Tibial artery (tissue), 4 donors: ENCODE measurements around the gene THBS3.
"Not testable (repeated sequence)": the region's sequence is repeated elsewhere in the genome, so short reads cannot be mapped to it uniquely, and the experiment has no call there.

Source experiments
- DNase-seq, 2 donors: peaks; one replicate each; pipeline ENCODE4 v3.0.0-alpha.2; 2019
- H3K27ac ChIP-seq, 2 donors: fragments of 200-600 bp; sonication (generic) in 1 of 2; 1 replicate in 1 of 2; 2 replicates in 1 of 2; pipeline ENCODE4 v1.5.1; 2018 to 2019; ENCODE audit warnings: mild to moderate bottlenecking in 1 of 2
- H3K27me3 ChIP-seq, 2 donors: fragments of 200-600 bp; sonication (generic) in 1 of 2; one replicate each; pipeline versions ENCODE4 v1.5.1 to v1.6.0; 2016 to 2019
- H3K36me3 ChIP-seq, 3 donors: fragments of 200-600 bp; sonication (generic) in 2 of 3; one replicate each; pipeline ENCODE4 v1.5.1; 2016 to 2019; ENCODE audit warnings: mild to moderate bottlenecking in 2 of 3
- H3K4me1 ChIP-seq, 4 donors: fragments of 200-600 bp; sonication (generic) in 2 of 4; 1 replicate in 3 of 4; 2 replicates in 1 of 4; pipeline ENCODE4 v1.5.1; 2016 to 2019
- H3K4me3 ChIP-seq, 2 donors: fragments of 200-600 bp; sonication (generic) in 1 of 2; 1 replicate in 1 of 2; 2 replicates in 1 of 2; pipeline ENCODE4 v1.5.1; 2018 to 2019; ENCODE audit warnings: mild to moderate bottlenecking in 2 of 2
- H3K9me3 ChIP-seq, 3 donors: fragments of 200-600 bp; sonication (generic) in 1 of 3; one replicate each; pipeline ENCODE4 v1.5.1; 2016 to 2019
- CTCF ChIP-seq, 2 experiments: fragments of 200-600 bp in 1 of 2; fragments of 450-650 bp in 1 of 2; IDR thresholded peaks; one replicate each; pipeline ENCODE4 v1.5.1; 2017 to 2019; ENCODE audit warnings: antibody characterized with exemption in 2 of 2, mild to moderate bottlenecking in 1 of 2, moderate library complexity in 1 of 2
- intact Hi-C: fragments of 100-400 bp; cut with DNase I; formaldehyde crosslinking; loops from one replicate; pipeline ENCODE4 v1.15.0; 2023; ENCODE audit warnings: low total_unique reads

The THBS3 gene

GRCh38 chr1:155167166-155168104, 40.3 kb downstream of the THBS3 start:
- no peak overlapping the region for H3K4me3 ChIP-seq
- intact Hi-C loops = loop anchor here (2.0 kb wide), 1 partner anchor 77 kb away; no protein-coding TSS in a partner anchor
- peaks cover 3 to 22% (median 17%) of the 10 kb centered on the region in 4 donors for H3K4me1 ChIP-seq
- H3K27ac ChIP-seq = no peak overlapping the region
- H3K27me3 ChIP-seq = peaks cover 0 to 13% of the 10 kb centered on the region in 2 donors
- H3K36me3 ChIP-seq = peaks cover 7 to 26% (median 22%) of the 10 kb centered on the region in 3 donors
- peak; percentile 80 to 89 for DNase-seq
- TF ChIP-seq CTCF (IDR thresholded peaks at IDR 0.05) = peak; percentile 83 to 90
- no peaks in the 10 kb centered on the region for H3K9me3 ChIP-seq

- H3K36me3 ChIP-seq = peaks cover 7 to 26% (median 22%) of the 10 kb centered on the region in 3 donors
- DNase-seq = peak in 1 of 2 donors; percentile 72
- peaks cover 0 to 13% of the 10 kb centered on the region in 2 donors for H3K27me3 ChIP-seq
- no peaks in the 10 kb centered on the region for H3K9me3 ChIP-seq
- no peak overlapping the region for H3K27ac ChIP-seq
- TF ChIP-seq CTCF (IDR thresholded peaks at IDR 0.05) = no peak
- intact Hi-C loops = loop anchor here (2.0 kb wide), 1 partner anchor 76 kb away; no protein-coding TSS in a partner anchor
- H3K4me3 ChIP-seq = no peak overlapping the region
- peaks cover 3 to 16% (median 10%) of the 10 kb centered on the region in 4 donors for H3K4me1 ChIP-seq
Observed at GRCh38 chr1:155166471-155167165, 41.1 kb downstream of the THBS3 start.

- Histone ChIP-seq H3K27ac (no peak overlapping the region), H3K4me1 (peaks cover 3 to 16% (median 9%) of the 10 kb centered on the region in 4 donors), H3K36me3 (peaks cover 7 to 26% (median 22%) of the 10 kb centered on the region in 3 donors), H3K9me3 (no peaks in the 10 kb centered on the region), H3K27me3 (peaks cover 0 to 13% of the 10 kb centered on the region in 2 donors), H3K4me3 (no peak overlapping the region)
- intact Hi-C loops = loop anchor here (2.0 kb wide), 1 partner anchor 75 kb away; no protein-coding TSS in a partner anchor
- DNase-seq = peak in 1 of 2 donors; percentile 58
- TF ChIP-seq CTCF (IDR thresholded peaks at IDR 0.05) = no peak
Observed at GRCh38 chr1:155166051-155166470, 41.6 kb downstream of the THBS3 start.

DNA sequence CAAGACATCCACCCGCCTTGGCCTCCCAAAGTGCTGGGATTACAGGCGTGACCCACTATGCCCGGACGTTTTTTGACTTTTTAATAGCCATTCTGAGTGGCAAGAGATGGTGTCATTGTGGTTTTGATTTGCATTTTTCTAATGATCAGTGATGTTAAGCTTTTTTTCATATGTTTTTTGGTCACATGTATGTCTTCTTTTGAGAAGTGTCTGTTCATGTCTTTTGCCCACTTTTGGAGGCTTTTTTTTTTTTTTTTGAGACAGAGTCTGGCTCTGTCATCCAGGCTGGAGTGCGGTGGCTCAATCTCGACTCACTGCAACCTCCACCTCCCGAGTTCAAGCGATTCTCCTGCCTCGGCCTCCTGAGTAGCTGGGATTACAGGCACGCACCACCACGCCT, 43.1 kb downstream of the THBS3 start:
- Histone ChIP-seq H3K36me3 (peaks cover 7 to 12% (median 10%) of the 10 kb centered on the region in 3 donors), H3K4me1 (peaks cover 3 to 16% (median 9%) of the 10 kb centered on the region in 4 donors), H3K27me3 (peaks cover 0 to 13% of the 10 kb centered on the region in 2 donors)
- H3K4me3 ChIP-seq, intact Hi-C loops, DNase-seq, H3K27ac ChIP-seq, H3K9me3 ChIP-seq: not testable (repeated sequence)

DNA sequence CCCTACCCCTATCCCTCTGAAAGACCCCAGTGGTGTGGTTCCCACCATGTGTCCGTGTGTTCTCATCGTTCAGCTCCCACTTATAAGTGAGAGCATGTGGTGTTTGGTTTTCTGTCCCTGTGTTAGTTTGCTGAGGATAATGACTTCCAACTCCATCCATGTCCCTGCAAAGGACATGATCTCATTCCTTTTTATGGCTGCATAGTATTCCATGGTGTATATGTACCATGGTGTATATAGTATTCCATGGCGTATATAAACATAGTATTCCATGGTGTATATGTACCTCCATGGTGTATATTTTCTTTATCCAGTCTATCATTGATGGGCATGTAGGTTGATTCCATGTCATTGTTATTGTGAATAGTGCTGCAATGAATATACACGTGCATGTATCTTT, 43.9 kb downstream of the THBS3 start:
- H3K4me3 ChIP-seq, DNase-seq, H3K27ac ChIP-seq, intact Hi-C loops, H3K36me3 ChIP-seq, H3K9me3 ChIP-seq: not testable (repeated sequence)
- Histone ChIP-seq H3K4me1 (peaks cover 3 to 16% (median 9%) of the 10 kb centered on the region in 4 donors), H3K27me3 (peaks cover 0 to 13% of the 10 kb centered on the region in 2 donors)

DNA sequence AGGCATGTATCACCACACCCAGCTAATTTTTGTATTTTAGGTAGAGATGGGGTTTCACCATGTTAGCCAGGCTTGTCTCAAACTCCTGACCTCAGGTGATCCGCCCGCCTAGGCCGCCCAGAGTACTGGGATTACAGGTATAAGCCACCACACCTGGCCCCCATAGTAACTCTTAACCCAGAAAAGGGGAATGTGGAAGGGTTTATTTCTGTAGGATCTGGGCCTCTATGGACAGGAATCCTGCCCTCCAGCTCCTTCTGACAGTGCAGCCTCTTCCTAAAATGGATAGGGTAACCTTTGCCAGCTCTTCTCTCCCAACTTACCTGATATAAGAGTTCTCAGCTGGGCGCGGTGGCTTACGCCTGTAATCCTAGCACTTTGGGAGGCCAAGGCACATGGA, 45.1 kb downstream of the THBS3 start:
- DNase-seq = peak in 1 of 2 donors; percentile 37
- intact Hi-C loops = not testable (repeated sequence)
- H3K4me1 ChIP-seq = peaks cover 1 to 13% (median 8%) of the 10 kb centered on the region in 4 donors

More for the DNA sequence above, 45.1 kb downstream of the THBS3 start:
- not testable (repeated sequence) for H3K27ac ChIP-seq, H3K36me3 ChIP-seq, H3K4me3 ChIP-seq, H3K9me3 ChIP-seq
- peaks cover 0 to 13% of the 10 kb centered on the region in 2 donors for H3K27me3 ChIP-seq
